ENCODE measurements around the gene SIL1.

Gene SIL1

GRCh38 chr5:138898299-138898698 is 299.9 kb downstream of the SIL1 start:
- Histone ChIP-seq H3K79me2 (ENCODE audit: control insufficient read depth, low read length) (no peaks in the 10 kb centered on the region), H3F3A (ENCODE audit: control insufficient read depth, insufficient read depth) (no peaks in the 10 kb centered on the region), H3K27me3 (ENCODE audit: control insufficient read depth, low read length) (no peaks in the 10 kb centered on the region), H3K4me3 (ENCODE audit: low read length) (no peak overlapping the region), H3K27ac (ENCODE audit: low read depth, low read length) (no peak overlapping the region), H3K9me3 (ENCODE audit: control insufficient read depth, insufficient read depth, low read length) (no peaks in the 10 kb centered on the region), H3K4me2 (ENCODE audit: low read length) (no peak overlapping the region), H3K4me1 (ENCODE audit: control insufficient read depth, low read length) (no peaks in the 10 kb centered on the region), H3K36me3 (ENCODE audit: control insufficient read depth, low read length) (no peaks in the 10 kb centered on the region), H4K20me1 (ENCODE audit: control insufficient read depth, insufficient read depth, low read depth, low read length) (no peaks in the 10 kb centered on the region), H3K9me2 (replicated peaks; ENCODE audit: control insufficient read depth, low read length) (no peaks in the 10 kb centered on the region)
- TF ChIP-seq EZH2phosphoT487 (IDR thresholded peaks at IDR 0.05; ENCODE audit: borderline replicate concordance, low read length) (no peak), CTCF (IDR thresholded peaks at IDR 0.05; ENCODE audit: low read depth, low read length, poor library complexity, severe bottlenecking) (no peak)
